ELF-1 (cell line): Measurements from ENCODE around the gene BCORL1.

ENCODE experiments used
- DNase-seq: peaks from one replicate; pipeline ENCODE4 v3.0.0-alpha.2; 2016; ENCODE audit warnings: low read depth, low spot score

Gene BCORL1

DNA sequence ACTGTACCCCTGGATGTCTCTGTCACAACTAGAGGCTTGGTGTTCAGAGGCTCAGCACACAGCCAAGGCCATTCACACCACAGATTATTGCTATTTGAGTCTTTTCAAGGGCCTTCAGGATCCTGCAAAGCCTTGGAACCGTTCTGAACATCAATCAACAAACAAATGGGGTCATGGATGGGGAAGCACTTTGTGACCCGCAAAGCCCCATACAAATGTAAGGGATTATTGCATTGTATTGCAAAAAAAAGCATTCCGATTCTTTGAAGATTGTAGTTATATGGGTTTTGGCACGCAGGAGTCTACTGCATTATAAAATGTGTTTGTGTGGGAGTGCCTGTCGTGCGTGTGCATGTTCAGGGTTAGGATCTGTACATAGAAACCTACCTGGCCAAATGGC lies 17.3 kb upstream of the BCORL1 start:
- no peak for DNase-seq

DNA sequence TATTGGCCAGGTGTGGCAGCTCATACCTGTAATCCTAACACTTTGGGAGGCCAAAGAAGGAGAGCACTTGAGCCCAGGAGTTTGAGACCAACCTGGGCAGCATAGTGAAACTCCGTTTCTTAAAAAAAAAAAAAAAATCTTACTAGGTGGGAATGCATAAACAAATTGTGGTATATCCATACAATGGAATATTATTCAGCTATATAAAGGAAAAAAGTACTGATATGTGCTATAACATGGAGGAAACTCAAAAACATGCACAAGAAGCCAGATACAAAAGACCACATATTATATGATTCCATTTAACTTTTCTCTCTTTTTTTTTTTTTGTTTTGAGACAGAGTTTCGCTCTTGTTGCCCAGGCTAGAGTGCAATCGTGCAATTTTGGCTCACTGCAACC lies 13.5 kb upstream of the BCORL1 start:
- DNase-seq, result no peak

- DNase-seq, result no peak
Measured at GRCh38 chrX:129976441-129976840, 6.0 kb upstream of the BCORL1 start.

GRCh38 chrX:129979207-129979920 lies 3.1 kb upstream of the BCORL1 start:
- DNase-seq, result peak; percentile 64

DNA sequence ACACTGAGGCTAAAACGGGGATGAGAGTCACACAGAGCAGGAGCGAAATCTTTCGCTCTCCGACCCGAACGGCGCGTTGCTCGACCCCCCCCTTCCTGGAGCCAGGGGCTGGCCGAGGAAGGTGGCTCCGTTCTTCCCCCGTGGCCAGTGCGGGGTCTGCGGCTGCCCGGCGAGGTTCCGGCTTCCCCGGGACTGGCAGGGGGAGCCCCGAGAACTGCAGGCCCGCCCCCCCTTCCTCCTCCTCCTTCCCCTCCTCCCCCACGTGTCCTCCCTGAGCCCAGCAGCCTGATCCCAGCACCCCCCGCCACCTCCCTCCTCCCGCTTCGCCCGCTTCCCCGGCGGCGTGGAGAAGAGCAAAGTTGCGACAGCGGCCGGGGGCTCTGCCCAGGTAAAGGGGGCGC lies 2.4 kb upstream of the BCORL1 start:
- no peak for DNase-seq

DNA sequence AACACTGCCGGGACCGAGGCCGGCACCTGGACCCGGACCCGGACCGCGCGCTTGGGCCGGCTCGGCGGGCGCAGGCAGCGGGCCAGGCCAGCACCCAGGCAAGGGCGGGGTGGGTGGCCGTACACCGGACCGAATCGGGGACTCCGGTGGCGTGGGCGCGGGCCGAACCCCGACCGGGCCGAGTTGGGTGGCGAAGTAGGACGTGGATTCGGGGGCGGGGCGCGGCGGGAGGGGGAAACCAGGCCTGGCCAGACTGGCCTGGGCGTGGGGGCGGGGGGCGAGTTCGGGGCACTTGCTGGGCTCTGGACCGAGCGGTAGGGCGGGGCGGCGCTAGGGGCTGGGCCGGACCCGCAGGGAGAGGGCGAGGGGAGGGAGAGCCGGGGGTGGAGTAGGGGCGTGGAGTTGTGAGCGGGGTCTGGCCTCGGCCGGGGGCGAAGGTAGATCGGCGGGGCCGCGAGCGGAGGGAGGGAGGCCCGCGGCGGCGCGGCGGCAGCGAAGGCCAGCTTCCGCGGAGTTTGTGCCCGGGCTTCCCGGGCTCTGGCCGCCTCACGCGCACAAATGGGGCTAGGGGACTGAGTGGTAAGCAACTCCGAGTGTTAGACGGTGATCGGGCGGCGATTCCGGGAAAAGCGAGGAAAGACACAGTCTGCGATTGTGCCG lies 1.8 kb upstream of the BCORL1 start:
- DNase-seq, result peak; percentile 56

GRCh38 chrX:129981200-129981553 lies 1.3 kb upstream of the BCORL1 start:
- no peak for DNase-seq

DNA sequence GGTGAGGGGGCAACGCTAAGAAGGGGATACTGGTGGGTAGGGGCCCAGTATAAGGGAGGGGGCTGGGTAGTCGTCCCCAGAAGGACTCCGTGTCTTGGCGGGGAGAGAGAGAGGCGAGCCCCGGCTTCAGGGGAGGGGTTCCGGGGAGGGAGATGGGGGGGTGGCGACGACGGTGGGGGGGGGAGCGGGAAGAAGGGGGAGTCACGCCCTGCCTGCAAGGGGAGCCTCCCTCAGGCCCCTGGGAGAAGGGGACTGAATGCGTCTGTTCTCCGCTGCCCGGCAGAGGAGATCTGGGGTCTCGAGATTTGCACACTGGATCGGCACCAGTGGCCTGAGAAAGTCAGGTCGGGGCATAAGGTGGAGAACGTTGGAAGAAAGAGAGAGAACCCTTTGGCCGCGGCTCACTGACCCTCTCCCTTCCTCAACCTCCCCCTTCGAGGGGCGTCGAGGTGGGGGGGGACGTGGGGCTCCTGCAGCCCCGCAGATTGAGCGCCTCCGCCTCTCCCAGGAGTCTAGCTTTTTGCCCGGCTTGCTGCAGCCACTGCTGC lies 609 bp upstream of the BCORL1 start:
- no peak for DNase-seq

DNA sequence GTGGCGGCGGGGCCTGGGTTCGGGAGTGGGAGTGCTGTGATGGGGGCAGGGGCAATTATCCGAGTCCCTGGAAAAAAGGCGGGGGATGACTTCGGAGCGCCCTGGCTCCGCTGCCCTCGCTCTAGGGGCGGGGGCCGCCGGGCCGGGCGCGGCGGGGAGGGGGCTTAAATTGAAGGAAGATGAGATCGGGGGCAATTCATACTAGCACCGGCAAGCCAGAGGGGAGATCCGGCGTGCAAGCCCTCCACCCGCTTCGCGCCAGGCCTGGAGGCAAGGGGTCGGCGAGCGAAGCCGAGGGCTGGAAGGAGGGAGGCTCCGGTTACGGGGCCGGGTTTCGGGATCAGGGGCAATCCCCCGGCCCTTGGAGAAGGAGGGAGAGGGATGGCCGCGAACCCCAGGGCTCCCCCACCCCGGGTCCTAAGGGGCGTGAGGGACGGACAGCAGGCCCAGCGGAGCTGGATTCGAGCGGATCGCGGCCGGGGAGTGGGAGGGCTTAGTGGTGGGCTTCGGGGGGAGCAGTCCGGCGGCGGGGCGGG lies 1.2 kb downstream of the BCORL1 start:
- peak; percentile 40 for DNase-seq

DNA sequence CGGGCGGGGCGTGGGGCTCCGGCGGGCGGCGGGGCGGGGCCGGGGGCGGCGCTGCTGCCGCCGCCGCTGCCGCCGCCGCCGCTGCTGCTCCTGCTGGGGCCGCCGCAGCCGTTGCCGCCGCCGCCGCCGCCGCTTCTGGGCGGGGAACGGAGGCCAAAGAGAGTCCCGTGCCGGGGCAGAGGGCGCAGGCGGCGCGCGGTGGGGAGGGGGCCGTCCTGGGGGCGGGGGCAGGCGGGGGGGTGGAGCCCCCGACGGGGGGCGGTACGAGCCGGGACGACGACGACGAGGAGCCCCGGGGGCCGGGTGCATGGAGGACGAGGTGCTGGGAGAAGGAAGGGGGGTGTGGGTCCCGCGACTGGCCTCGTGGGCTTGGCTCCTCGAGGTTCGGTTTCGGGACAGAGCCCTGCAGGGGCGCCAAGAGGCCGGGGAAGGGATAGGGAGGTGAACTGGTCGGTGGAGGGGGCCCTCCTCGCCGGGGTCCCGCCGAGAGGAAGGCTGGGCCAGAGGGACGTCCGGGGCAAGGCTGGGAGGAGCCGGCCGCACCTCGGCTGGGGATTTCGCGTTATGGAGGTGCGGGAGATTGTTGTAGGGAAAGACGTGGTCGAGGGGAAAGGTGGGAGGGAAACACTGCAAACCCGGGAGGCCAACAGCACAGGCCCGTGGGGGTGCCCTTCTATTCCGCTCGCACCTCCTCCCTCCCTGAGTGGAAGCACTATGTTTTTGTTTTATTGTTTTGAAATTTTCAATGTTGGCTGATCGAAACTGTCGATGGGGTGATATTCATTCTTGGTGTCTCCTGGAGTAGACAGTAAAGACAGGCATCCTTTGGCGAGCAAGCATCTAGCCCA lies 1.9 kb downstream of the BCORL1 start:
- peak; percentile 44 for DNase-seq

GRCh38 chrX:129987871-129988270 lies 5.4 kb downstream of the BCORL1 start:
- no peak for DNase-seq

- no peak for DNase-seq
Measured at GRCh38 chrX:129992181-129992580, 9.7 kb downstream of the BCORL1 start.

DNA sequence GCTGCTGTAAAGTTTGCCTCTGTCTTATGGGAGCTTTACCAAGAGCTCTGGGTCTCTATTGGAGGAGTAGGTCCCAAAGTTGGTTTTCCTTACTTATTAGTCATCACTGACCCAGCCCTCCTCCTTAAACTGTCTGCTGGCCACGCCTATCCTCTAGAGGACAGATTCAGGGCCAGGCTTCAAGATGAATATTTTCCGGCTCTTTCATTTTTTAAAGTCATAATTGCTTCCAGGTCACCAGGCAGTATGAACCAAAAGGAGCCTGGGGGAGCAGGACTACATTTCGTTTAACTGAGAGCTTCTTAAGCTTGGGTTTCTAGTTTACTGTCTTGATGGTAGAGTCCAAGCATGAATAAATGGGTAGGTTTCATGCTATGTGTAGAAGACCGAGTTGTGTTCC lies 13.7 kb downstream of the BCORL1 start:
- no peak for DNase-seq

DNA sequence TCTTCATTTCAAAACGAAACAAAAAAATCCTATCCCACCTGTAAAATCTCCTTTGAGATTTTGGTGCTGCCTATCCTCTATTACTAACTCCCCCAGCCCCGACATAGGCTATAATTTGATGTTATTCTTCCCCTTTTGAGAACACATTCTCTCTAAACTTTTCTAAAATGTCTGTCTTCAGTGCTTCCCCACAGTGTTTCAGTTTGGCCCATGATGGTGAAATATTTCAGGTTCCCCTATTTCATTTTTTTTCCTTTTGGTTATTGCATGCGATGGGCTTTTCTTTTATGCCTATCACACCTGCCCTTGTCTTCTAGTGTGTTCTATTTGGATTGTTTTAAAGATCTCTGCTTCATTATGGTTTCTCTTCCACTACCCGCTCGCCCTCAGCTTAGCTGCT lies 14.7 kb downstream of the BCORL1 start:
- DNase-seq, result no peak

- no peak for DNase-seq
Measured at GRCh38 chrX:129998021-129998420, 15.6 kb downstream of the BCORL1 start.

- no peak for DNase-seq
Measured at GRCh38 chrX:130001893-130002292, 19.5 kb downstream of the BCORL1 start.

DNA sequence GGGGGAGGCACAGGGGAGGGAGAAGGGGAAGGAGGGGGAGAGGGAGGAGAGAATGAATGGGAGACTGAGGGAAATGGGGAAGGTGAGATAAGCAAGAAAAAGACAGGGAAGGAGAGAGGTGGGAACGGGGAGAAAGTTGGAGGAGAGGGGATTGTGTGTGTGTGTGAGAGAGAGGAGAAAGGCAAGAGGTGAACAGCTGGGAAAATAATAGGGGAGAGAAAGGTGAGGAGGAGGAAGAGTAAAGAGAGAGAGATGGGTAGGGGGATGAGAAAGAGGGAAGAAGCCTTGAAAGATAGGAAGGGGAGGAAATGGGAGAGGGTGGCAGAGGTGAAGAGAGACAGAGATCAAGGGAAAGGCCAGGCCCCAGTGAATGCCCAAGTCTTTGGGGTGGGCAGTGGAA lies 20.1 kb downstream of the BCORL1 start:
- no peak for DNase-seq

GRCh38 chrX:130005089-130005807 lies 22.8 kb downstream of the BCORL1 start:
- no peak for DNase-seq

GRCh38 chrX:130009658-130010223 lies 27.3 kb downstream of the BCORL1 start:
- DNase-seq, result no peak

GRCh38 chrX:130012683-130013082 lies 30.2 kb downstream of the BCORL1 start:
- DNase-seq, result no peak

DNA sequence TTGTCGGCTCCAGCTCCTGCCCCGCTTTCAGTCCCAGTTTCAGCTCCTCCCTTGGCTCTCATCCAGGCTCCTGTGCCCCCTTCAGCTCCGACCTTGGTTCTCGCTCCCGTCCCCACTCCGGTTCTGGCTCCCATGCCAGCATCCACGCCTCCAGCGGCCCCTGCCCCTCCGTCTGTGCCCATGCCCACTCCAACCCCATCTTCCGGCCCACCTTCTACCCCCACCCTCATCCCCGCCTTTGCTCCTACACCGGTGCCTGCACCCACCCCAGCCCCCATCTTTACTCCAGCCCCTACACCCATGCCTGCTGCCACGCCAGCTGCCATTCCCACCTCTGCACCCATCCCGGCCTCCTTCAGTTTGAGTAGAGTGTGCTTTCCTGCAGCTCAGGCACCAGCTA lies 31.2 kb downstream of the BCORL1 start:
- DNase-seq, result no peak
